Brain microvascular endothelial cell (primary cell): ENCODE results near the gene FOSB.

ENCODE experiments used
- DNase-seq: peaks from one replicate; pipeline ENCODE4 v3.0.0-alpha.2; 2020
- H3K27ac ChIP-seq: fragments of 250-450 bp; sonication (Bioruptor Pico); 2 replicates; pipeline ENCODE4 v1.5.1; 2020; ENCODE audit warnings: mild to moderate bottlenecking, moderate library complexity
- H3K27me3 ChIP-seq: fragments of 250-450 bp; sonication (Bioruptor Pico); replicated peaks from 2 replicates; pipeline ENCODE4 v1.5.1; 2020; ENCODE audit warnings: mild to moderate bottlenecking
- H3K36me3 ChIP-seq: fragments of 250-450 bp; sonication (Bioruptor Pico); replicated peaks from 2 replicates; pipeline ENCODE4 v1.5.1; 2020; ENCODE audit warnings: mild to moderate bottlenecking
- H3K4me3 ChIP-seq: 2 replicates; pipeline ENCODE4 v1.5.1; 2011; ENCODE audit warnings: low read depth, mild to moderate bottlenecking, control low read depth, low read length, moderate library complexity
- in situ Hi-C: cut with HindIII; loops from 2 replicates; pipeline ENCODE4 v1.10.0; 2017; ENCODE audit warnings: low sequenced_read_pairs, low pct_ligation_motif_present
- TF ChIP-seq, protein P1 (sequence below): IDR thresholded peaks from 2 replicates; pipeline ENCODE4 v1.5.1; 2011; ENCODE audit warnings: low read depth, mild to moderate bottlenecking, moderate library complexity, low read length, control low read depth, inconsistent platforms; ENCODE audit errors: missing control alignments

Gene FOSB

DNA sequence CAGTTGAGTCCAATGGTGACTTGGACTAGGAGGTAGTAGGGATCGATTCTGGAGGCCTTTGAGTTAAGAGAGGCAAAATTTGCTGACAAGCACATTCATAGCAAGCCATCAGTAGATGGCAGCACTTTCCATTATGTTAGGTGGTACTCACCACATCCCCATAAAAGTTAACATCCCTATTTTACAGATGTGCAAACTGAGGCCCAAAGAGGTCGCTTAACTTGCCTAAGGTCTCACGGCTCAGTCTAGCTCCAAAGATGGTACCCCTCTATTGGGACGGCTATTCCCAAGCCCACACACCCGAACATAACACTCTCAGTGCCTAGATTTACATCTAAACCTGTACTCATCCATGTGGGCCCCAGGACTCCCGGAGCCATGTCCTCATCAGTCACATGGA lies 21.5 kb upstream of the FOSB start:
- TF ChIP-seq, protein P1, sequence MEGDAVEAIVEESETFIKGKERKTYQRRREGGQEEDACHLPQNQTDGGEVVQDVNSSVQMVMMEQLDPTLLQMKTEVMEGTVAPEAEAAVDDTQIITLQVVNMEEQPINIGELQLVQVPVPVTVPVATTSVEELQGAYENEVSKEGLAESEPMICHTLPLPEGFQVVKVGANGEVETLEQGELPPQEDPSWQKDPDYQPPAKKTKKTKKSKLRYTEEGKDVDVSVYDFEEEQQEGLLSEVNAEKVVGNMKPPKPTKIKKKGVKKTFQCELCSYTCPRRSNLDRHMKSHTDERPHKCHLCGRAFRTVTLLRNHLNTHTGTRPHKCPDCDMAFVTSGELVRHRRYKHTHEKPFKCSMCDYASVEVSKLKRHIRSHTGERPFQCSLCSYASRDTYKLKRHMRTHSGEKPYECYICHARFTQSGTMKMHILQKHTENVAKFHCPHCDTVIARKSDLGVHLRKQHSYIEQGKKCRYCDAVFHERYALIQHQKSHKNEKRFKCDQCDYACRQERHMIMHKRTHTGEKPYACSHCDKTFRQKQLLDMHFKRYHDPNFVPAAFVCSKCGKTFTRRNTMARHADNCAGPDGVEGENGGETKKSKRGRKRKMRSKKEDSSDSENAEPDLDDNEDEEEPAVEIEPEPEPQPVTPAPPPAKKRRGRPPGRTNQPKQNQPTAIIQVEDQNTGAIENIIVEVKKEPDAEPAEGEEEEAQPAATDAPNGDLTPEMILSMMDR: peak; percentile 57
- Histone ChIP-seq H3K36me3 (no peaks in the 10 kb centered on the region), H3K4me3 (no peak overlapping the region), H3K27me3 (no peaks in the 10 kb centered on the region), H3K27ac (no peak overlapping the region)
- no peak for DNase-seq
- in situ Hi-C loops: no loop called here

- no peak overlapping the region for H3K4me3 ChIP-seq
- no peak for DNase-seq
- no peak overlapping the region for H3K27ac ChIP-seq
- TF ChIP-seq, protein P1: no peak
- no peaks in the 10 kb centered on the region for H3K36me3 ChIP-seq
- no peaks in the 10 kb centered on the region for H3K27me3 ChIP-seq
- in situ Hi-C loops: no loop called here
These were observed 20.9 kb upstream of the FOSB start for GRCh38 chr19:45446944-45447343.

DNA sequence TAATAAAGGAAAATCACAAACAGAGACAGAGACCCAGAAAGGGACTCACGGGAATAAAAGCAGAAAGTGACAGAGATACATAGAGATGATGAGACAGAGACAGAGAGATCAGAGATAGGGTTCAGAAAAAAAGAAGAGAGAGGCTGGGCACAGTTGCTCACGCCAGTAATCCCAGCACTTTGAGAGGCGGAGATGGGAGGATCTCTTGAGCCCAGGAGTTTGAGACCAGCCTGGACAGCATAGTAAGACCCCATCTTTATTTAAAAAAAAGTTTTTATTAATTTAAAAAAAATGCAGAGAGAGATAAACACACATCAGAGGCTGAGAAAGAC lies 19.4 kb upstream of the FOSB start:
- H3K4me3 ChIP-seq: no peak overlapping the region
- TF ChIP-seq, protein P1: no peak
- H3K27me3 ChIP-seq: no peaks in the 10 kb centered on the region
- DNase-seq: no peak
- no peaks in the 10 kb centered on the region for H3K36me3 ChIP-seq
- in situ Hi-C loops: no loop called here
- no peak overlapping the region for H3K27ac ChIP-seq

DNA sequence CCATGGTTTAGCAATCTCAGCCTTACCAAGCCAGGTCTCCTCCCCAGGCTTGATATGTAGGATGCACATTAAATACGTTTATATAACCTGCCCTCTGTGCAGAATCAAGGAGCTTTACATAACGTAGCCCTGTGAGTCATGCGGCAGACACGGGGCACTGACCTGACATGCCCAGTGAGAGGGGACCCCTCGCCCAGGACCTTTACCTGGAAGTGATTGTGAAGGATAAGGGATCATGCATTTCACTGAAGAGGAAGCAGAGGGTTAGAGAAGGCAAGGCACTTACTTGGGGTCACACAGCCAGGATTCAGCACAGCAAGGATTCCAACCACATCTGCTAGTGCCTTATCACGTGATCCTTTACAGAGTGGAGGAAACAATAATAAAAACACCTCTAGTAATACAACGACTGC lies 18.9 kb upstream of the FOSB start:
- Histone ChIP-seq H3K27ac (peak overlapping the region; percentile 16), H3K27me3 (no peaks in the 10 kb centered on the region), H3K36me3 (no peaks in the 10 kb centered on the region), H3K4me3 (no peak overlapping the region)
- TF ChIP-seq, protein P1: no peak
- no peak for DNase-seq
- in situ Hi-C loops: no loop called here

GRCh38 chr19:45450012-45450333 lies 17.8 kb upstream of the FOSB start:
- no peaks in the 10 kb centered on the region for H3K27me3 ChIP-seq
- DNase-seq: no peak
- in situ Hi-C loops: no loop called here
- no peaks in the 10 kb centered on the region for H3K36me3 ChIP-seq
- peak overlapping the region; percentile 96 for H3K27ac ChIP-seq
- peak overlapping the region; percentile 59 for H3K4me3 ChIP-seq
- TF ChIP-seq, protein P1: no peak

- in situ Hi-C loops: no loop called here
- H3K36me3 ChIP-seq: no peaks in the 10 kb centered on the region
- TF ChIP-seq, protein P1: no peak
- peak overlapping the region; percentile 75 for H3K4me3 ChIP-seq
- peak; percentile 86 for DNase-seq
- H3K27me3 ChIP-seq: no peaks in the 10 kb centered on the region
- H3K27ac ChIP-seq: peak overlapping the region; percentile 96
These were observed 16.5 kb upstream of the FOSB start for GRCh38 chr19:45451131-45451849.
